AG10803 (cell line): ENCODE results near the gene PEPD.

Source experiments
- DNase-seq: peaks from one replicate; pipeline ENCODE4 v3.0.0; 2010; ENCODE audit warnings: low read depth
- H3K4me3 ChIP-seq: 2 replicates; pipeline ENCODE4 v1.5.1; 2011; ENCODE audit warnings: mild to moderate bottlenecking, low read length, control low read depth
- TF ChIP-seq, protein P1 (sequence below): conservative IDR thresholded peaks from 2 replicates; pipeline ENCODE4 v1.5.1; 2011; ENCODE audit warnings: mild to moderate bottlenecking, low read length, control low read depth, inconsistent platforms

The PEPD gene

DNA sequence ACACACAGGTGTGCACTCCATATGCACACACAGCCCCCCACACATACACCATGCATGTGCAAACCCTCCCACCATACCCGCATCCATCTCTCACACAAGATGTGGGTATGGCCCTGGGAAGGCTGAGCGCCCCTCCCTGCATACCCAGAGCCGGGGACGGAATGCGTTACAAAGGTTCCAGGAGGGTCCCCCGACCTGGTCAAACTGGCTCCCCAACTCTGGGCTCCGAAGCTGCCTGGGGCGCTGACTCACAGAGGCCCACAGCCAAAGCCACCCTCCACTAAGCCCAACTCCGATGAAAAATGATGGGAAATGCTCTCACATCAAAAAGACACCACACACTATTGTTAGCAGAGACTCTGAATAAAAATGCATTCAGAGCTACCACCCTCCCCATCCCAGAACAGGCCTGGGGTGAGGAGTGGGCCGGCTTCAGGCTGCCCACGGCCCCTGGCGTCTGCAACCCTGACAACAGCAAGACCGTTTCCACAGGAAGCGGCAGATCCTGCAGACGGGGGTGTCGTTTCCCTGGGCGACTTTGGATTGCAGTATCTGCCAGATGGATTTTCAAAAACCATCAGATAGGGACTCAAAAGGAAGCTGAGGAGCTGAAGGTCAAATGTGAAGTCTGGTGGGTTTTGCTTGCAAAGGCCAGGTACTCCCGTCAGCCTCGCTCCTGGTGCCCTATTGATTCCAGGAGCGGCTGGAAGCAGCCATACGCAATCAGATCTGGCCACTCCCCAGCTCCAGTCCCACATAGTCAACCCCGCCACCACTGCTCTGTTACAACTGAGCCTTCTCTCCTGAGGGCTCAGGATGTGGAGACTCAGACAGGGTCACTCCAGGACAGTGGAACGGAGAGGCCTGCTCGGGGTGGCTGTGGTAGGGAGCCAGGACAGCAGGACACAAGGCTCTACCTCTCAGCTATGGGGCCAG lies 14.3 kb downstream of the PEPD start:
- TF ChIP-seq, protein P1, sequence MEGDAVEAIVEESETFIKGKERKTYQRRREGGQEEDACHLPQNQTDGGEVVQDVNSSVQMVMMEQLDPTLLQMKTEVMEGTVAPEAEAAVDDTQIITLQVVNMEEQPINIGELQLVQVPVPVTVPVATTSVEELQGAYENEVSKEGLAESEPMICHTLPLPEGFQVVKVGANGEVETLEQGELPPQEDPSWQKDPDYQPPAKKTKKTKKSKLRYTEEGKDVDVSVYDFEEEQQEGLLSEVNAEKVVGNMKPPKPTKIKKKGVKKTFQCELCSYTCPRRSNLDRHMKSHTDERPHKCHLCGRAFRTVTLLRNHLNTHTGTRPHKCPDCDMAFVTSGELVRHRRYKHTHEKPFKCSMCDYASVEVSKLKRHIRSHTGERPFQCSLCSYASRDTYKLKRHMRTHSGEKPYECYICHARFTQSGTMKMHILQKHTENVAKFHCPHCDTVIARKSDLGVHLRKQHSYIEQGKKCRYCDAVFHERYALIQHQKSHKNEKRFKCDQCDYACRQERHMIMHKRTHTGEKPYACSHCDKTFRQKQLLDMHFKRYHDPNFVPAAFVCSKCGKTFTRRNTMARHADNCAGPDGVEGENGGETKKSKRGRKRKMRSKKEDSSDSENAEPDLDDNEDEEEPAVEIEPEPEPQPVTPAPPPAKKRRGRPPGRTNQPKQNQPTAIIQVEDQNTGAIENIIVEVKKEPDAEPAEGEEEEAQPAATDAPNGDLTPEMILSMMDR, result no peak
- no peak for DNase-seq
- H3K4me3 ChIP-seq, result no peak overlapping the region

DNA sequence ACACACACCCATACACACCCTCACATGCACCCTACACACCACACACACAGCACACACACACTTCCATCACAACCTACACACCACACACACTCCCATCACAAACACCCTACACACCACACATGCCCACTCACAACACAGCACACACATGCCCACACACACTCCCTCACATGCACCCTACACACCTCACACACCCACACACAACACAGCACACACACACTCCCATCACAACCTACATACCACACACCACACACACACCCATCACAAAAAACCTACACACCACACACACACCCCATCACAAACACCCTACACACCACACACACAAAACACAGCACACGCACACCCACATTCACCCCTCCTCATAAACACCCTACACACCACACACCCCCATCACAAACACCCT lies 15.1 kb downstream of the PEPD start:
- TF ChIP-seq, protein P1, result no peak
- no peak overlapping the region for H3K4me3 ChIP-seq
- no peak for DNase-seq

DNA sequence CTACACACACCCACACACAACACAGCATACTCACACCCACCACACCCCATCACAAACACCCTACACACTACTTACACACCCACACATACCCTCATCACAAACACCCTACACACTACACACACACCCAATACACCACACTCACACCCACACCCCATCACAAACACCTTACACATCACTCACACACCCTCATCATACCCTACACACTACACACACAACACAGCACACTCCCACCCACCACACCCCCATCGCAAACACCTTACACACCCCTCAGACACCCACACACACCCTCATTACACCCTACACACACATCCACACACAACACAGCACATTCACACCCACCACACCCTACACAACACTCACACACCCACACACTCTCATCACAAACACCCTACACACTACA lies 15.8 kb downstream of the PEPD start:
- no peak overlapping the region for H3K4me3 ChIP-seq
- TF ChIP-seq, protein P1, result no peak
- DNase-seq, result no peak

DNA sequence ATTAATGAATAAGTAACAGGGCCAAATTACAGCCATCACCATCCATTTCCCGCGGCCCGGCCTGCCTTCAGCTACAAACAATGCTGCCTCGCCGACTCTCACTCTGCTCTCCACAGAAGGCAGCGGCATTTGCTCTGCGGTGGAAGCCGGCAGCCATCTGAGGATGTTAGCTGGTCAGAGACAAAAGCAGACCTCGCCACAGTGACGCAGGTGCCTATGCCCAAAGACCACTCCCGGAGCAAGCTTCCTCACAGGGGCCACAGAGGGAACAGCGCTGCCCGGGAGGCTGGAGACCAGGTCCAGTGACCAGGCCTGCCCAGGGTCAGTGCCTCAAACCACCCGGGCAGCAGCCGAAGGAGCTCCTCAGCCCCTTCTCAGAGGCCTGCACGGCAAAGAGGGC lies 16.4 kb downstream of the PEPD start:
- H3K4me3 ChIP-seq, result no peak overlapping the region
- TF ChIP-seq, protein P1, result no peak
- DNase-seq, result no peak

DNA sequence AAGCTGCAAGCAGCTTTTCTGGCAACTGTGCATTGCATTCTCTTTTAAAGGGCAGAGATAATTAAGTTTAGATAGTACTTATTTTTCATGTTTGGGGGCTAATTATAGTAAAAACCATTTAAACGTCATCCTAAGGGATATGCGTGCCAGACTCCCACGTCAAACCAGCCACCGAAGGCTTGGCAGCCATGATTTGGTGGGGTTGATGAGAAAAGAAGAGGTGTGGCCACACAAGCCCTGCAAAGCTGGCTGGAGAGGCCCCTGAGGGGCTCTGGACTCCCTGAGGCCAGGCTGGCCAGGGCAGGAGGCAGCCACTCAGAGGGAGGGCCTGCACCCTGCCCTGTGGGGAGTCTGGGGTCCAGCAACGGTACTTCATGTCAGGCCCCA lies 17.5 kb downstream of the PEPD start:
- no peak for DNase-seq

DNA sequence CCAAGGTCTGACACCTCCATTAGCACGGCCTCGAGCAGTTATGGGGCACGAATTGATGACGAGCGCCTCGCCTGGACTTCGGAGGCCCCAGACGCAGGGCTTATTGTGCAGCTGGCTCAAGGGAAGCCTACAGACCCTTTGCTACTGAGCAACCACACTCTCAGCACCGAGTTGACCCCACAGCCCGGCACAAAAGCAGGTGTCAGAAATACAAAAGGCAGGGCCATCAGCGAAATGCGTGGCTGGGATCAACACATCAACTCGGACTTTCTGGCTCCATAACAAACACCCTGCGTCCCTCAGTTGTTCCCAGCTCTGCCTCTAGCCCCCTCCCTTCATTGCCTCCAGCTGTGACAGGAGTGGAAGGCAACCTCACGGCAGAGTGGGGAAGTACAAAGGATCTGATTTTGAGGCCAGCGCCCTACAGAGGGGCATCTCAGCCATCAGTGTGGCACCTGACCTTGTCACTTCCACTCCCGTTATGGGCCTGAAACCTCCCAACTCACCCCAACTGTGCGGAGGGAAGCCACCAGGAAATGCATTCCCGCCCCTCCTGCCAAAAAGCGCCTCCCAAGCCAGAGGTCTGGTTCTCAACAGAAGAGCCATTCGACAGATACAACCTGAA lies 18.0 kb downstream of the PEPD start:
- no peak for DNase-seq
- no peak overlapping the region for H3K4me3 ChIP-seq
- TF ChIP-seq, protein P1, result no peak

More for the DNA sequence above, 17.5 kb downstream of the PEPD start:
- H3K4me3 ChIP-seq, result no peak overlapping the region
- TF ChIP-seq, protein P1, result no peak

DNA sequence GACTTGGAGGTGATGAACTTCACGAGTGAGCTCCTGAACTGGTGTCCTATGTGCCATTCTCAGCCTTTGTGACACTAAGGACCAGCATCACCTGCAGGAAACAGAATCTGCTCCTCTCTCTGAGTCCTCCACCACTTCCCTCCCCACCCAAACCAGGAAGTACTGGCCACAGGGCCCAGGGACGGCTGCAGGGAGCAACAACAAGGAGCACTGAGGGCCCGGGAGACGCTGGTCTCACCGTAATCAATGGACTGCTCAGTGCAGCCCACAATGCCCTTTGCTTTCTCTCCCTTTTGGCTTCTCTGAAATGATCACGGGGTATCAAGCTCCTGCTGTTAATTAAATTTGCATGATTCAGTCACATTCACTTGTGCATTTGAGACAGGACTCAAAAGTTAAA lies 18.6 kb downstream of the PEPD start:
- TF ChIP-seq, protein P1, result no peak
- H3K4me3 ChIP-seq, result no peak overlapping the region
- no peak for DNase-seq
